Nucleus accumbens (tissue), 56 donors: Measurements from ENCODE around the gene ASB8.

ENCODE experiments used
- DNase-seq, 56 donors: peaks; one replicate each; lab custom pipeline; 2025; lab: John Stamatoyannopoulos, UW

Gene ASB8, protein sequence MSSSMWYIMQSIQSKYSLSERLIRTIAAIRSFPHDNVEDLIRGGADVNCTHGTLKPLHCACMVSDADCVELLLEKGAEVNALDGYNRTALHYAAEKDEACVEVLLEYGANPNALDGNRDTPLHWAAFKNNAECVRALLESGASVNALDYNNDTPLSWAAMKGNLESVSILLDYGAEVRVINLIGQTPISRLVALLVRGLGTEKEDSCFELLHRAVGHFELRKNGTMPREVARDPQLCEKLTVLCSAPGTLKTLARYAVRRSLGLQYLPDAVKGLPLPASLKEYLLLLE

DNA sequence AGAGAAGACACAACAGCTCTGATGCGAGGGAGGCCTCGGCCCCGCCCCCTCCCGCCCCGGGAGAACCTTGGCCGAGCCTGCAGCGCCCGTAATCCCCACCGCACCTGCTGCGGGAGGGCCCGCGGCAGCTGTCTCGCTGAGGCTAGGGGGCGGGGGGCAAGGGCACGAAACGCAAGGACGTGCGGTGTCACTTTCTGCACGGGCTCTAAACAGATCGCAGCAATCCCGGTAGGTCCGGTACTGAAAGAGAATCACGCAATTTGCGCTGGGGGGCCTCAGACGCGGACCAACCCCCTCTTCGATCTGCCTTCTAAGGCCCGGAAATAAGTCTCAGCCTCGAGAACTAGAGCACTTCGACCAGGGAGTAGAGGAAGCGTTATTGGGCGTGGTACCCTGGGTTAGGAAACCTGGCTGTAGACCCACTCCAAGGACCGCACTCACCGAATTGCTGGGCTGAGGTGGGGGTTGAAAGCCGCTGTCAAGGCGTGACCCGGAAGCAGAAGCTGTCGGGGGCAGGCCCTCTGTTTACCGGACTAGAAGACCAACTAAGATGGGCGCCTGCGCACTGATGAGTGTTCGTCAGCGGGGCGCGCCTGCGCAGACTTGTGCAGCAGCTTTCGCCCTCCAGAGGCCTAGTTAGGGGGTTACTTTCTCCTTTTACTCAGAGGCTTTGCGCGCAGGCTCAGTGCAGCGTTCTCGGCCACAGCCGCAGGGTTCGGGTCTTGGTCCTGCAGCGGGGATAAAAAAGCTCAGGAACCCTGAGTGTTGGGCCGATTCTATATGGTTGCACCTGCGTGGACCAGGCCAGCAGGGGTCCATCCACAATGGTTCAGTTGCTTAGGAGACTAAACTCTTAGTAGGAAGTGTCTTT lies at the start of gene ASB8:
Gene ASB8, minus strand, starts transcription at position 498 of the 871 bp plus-strand sequence. CDS start 4,019 bp downstream, outside the sequence.
- peak; percentile 28 to 99 (median 97) for DNase-seq

DNA sequence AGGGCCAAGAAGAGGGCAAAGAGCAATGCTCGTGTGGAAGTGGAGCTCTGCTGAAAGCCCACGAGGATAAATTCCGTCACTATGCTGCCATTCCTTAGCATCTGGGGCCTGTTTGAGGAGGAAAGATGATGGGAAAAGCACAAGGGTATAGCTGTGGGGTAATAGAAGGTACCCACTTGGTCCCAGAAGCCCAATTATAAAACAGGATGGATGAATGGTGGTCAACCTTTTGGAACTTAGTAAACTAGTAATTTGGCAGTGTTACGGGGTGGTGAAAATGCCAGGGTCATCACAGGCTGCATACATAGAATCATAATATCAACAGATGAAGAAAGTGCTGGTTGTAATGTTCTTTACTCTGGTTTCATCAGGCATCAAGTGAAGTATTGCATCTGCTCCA lies 45.9 kb upstream of the ASB8 start, which contains the start of gene OR10AD1:
Gene OR10AD1, minus strand, starts transcription at position 101 of the 400 bp plus-strand sequence. Its CDS starts 0 bp downstream, at position 101.
- DNase-seq: no peak

DNA sequence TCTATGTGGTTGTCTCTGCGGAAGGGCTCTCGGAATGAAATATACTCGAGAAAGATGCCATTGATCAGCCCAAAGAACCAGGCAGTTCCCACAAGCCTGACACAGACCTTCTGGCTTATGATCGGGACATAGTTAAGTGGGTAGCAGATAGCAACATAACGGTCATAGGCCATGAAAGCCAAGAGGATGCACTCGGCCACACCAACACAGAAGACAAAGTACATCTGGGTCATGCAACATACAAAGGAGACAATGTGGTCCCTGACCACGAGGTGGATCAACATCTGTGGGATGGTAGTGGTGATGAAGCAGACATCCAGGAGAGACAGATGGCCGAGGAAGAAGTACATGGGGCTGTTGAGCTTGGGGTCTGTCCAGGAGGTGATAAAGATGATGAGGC lies 45.5 kb upstream of the ASB8 start:
- DNase-seq: no peak

DNA sequence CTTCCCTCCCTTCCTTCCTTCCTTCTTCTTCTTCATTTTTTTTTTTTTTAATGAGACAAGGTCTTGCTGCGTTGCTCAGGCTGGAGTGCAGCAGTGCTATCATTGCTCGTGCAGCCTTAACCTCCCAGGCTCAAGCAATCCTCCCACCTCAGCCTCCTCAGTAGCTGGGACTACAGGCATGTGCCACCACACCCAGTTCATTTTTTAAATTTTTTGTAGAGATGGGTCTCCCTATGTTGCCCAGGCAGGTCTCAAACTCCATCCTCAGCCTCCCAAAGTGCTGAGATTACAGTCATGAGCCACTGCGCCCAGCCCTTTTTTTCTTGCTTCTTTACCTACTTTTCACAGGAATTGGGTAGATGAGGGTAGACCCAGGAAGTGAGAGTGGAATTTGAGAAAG lies 44.2 kb upstream of the ASB8 start:
- no peak for DNase-seq

DNA sequence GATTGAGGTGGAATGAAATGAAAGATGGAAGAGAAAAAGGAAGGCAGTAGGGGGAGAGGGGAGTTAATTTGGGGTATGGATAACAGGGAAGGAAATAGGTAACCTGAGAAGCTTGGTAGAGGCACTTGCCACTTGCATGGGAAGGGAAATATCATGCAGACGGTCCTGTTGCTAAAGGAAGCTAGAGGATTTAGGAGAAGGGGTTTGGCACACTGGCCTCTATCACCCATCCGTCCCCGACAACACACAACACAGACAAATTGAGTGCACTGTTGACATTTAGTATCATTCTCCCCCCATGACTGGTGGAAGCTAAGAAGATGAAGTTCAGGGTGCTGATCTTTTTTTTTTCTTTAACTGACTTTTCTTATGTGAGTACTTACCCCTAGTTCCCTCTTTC lies 43.8 kb upstream of the ASB8 start:
- DNase-seq: no peak

DNA sequence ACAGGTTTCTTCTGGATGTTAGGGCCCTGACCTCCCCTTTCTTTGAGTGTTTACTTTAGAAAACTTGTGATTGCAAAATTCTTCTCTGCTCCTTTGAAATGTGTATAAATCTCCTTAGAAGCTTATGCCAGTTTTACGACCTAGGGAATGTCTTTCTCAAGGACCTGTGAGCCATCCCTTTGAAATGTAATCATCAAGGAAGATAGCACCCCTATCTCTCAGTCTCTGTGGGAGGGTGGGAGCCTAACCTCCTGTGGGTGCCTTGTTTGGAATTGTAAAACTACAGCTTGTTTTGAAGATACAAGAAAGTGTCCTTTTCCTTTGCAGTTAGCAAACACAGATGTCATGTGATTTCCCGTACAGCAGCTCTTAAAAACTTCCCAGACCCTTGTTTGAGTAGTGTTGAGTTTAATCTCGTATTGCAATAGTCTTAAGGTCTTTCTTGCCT lies 42.5 kb upstream of the ASB8 start:
- no peak for DNase-seq

DNA sequence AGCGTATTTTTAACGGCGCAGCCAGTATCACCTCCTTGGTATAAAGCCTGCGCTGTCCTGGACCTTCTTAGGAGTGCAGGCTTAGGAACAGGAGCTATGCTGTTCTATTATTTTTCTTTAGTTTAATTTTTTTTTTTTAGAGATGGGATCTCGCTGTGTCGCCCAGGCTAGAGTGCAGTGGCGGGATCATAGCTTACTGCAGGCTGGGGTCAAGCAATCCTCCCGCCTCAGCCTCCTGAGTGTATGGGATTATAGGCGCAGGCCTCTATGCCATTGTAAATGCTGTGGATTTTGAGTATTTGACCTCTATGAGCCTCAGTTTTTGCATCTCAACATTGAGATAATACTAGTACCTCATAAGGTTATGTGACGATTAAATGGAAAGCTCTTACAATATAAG lies 41.7 kb upstream of the ASB8 start:
- no peak for DNase-seq

DNA sequence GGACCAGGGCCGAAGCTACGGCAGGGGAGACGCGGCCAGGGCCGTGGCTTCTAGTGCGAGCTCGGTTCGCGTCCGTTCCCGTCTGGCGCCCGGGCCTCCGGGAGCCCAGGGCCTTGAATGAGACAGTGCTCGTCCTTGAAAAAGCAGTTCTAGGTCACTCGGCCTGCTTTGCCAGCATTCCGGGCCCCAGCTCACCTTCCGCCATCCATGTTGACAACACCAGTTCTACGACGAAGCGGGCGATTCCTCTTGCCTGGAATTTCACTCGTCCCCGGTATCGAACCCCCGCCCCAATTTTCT lies 41.3 kb upstream of the ASB8 start:
- DNase-seq: peak in 14 of 56 donors; percentile 9 to 64 (median 49)

DNA sequence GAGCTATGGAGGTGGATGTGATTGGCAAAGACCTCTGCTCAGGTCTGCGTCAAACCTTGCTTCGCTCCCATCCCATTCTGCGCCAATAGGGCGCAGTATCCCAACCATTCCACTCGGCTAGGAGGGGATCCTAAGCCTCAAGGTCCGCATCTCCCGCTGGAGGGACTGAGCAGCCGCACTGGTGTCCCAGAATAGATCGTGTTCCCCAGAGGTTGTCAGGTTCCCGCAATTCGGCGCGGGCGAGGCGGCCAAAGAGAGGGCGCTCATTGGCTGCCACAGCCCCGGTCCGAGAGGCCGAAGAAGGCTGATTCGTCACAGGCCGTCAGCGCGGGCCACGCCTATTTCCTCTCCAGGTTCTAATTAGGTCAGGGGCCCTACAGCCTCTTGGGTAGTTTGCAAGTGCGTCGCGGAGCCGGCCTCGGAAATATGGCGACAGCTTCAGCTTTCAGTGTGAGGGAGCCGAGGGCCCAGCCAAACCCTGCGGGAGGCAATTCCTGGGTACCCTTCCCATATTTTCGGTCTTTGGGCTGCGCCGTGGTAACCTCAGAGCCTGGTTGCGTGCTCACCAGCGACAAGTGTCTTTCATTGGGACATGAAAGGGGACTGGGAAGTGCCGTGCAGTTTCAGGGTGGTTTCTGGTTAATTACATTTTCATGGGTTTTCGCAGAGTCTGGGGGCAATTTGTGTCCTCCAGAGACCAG lies 40.8 kb upstream of the ASB8 start:
- peak; percentile 52 to 96 (median 86) for DNase-seq

DNA sequence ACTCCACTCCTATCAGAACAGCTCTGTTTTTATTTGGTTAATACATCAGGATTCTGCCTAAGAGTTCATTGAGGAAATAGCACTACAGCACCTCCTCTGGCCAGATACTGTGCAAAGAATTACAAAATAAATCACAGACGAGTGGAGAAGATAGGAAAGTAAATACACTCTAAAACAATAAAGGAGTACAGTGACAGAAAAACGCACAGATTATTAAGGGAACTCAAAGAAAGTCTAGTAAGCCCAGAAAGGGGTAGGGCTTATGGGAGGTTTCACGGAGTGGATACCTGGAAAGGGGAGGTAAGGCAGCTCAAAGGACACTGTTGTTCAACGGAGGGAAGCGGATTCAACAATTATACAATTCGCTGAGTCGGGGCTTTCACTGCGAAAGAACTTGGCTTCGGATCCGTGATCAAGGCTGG lies 40.2 kb upstream of the ASB8 start:
- peak in 3 of 56 donors; percentile 0 to 37 (median 29) for DNase-seq

DNA sequence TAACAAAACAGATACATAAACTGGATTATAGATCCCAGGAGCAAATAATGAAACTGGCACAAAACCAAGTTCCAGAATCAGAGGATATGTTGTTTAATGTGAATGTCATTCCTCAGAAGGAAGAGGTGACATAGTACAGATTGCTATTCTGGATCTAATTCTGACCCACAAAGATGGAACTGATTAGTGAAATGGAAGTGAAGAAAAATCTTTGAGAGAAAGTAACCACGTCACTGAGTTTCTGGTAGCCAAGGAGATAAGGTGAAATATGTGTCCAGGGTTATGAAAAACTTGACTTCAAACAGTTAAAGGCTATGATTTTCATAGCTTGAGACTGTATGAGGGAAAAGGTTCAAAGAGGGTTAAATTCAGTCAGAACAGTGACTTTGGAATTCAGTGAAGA lies 37.5 kb upstream of the ASB8 start:
- no peak for DNase-seq

DNA sequence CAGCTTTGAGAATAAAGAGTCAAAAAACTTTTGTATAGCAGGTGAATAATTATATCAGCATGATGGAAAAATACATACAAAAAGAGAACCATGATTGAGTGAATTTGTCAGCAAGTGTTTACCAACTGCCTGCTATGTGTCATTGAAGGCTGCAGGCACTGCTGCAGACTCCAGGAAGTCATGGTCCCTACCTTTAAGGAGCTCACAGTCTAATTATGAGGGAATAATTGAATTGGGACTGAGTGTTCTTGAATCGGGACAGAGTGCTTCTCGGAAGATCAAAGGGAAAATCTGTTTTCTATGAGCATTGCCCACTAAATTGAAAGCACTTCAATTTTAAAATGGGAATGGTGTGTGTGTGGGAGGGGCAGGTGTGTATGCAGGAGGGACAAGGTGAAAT lies 36.3 kb upstream of the ASB8 start:
- no peak for DNase-seq

DNA sequence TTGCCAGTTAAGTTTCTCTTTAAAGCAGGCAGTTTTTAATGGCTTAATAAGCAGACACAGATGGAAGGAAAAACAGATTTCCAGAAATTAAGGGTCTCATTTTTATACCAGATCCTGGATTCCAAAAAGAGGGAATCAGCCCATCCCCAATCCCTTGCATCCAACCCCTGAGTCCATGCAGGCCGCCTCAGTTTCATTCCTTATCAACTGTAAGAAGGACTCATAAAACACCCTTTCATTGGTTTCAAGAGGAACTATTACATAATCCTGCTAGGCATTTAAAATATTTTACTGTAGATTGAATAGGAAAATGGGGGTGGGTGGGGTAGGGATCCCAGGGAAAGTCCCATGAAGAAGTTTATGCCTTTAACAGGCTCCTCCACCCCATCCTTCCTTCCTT lies 35.5 kb upstream of the ASB8 start:
- DNase-seq: no peak

DNA sequence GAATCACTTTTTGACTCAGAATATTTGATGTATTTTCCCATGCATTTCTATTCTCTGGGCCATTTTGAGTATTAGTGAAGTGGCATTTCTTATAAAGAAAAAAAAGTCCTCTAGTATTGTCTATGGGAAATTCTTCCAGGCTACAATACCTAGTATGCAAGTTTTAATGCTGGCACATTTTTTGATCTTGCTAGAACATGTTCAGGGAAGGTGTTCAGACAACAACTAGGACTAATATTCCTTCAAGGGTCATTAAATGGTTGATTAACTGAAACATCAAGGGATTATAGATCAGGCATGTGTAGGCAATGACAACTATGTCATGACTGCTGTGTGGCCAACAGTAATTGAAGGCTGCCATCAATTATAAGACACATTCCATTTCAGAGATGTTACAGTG lies 33.8 kb upstream of the ASB8 start:
- no peak for DNase-seq

DNA sequence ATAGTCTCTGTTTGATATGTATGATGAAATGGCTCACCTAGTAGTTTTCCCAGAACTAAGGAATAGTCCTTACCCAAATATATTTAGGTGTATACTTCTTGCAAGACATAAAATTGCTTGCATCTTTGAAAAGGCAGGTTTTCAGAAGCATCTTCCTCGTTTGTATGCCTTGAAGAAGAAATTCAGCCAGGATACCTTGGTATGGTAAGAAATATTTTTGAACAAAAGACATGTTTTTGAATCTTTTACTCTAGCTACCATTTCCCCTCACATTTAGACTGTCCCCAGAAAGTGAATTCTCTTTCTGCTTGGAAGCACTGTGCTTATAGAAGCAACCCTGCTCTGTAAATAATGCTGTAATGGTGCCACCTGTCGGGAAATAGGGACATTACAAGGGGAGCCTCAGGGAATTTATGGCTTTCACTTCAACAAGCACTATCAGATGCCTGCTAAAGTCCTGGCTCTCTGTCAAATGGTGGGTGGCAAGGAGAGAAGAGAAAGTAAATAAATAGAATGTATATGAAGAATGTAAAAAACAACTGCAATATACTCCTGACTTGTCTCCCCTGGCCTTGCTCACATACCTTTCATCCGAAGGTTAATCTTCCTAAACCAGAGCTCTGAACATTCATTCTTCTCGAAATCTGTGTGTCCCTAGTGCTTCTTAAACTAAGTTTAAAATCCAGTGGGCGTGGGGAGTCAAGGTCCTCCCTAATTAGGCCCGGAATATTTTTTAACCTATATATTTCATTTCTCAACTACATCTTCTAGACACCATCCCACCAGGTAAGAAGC lies 32.2 kb upstream of the ASB8 start:
- peak in 44 of 56 donors; percentile 3 to 89 (median 38) for DNase-seq

DNA sequence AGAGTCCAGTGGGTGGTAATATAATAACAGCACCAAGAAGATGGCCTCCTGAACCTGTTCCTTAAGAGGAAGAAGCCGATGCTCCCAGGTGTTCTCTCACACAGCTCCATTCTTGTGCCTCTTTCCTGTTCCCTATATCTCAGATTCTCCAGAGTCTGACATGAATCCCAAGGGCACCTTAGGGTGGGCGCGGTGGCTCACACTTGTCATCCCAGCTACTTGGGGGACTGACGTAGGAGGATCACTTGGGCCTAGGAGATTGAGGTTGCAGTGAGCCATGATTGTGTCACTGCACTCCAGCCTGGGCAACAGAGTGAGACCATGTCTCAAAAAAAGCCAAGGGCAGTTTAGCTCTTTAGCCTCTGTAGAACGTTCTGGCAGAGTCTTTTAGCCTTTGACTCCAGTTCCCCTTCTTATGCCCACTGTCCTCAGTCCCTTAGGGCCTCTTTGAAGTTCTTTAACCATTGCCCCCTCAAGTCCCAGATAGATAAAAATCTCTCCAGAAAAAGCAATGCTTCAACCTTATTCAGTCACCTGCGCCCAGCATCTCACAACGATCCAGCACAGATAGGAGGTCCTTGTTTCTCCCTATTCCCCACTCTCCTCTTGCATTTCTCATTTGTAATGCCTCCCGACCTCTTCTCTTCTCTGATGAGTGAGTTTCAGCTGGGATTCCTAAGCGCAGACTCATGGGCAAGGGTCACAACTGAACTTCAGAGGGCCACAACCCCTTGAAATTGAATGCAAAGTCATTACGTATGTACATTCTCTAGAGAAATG lies 30.8 kb upstream of the ASB8 start:
- DNase-seq: no peak

DNA sequence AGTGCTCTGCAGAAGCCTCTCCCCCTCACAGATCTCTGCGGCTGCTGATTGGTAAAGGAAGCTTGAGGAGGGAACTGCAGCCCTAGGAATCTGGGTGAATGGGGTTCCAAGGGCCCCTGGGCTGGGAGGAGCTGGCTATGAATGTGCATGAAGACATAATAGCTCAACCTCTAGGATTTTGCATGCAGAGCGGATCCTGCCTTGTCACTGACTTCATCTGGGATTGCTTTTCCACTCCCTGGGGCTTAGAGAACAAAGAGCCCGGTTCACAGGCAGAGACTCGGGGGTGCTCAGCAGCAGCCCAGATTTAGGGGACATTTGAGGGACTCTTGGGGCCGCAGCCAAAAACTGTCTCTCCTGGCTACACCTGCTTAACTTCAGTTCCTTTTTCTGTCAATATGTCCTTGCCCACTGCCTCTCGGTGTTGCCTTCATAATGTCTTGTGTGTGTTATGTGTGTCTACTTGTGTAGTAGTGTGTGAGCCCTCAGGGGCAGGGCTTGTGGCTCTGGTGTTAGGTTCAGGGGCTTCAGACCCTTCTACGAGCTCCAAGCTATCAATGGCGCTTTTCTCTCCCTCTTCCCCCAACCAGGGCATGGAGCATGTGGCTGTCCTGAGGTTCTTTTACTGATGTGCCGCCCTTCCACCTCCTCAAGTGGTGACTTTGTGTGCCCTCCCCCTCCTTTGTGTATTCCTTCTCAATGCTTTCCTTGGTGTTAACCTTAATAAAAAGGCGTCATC lies 28.0 kb upstream of the ASB8 start:
- DNase-seq: peak in 36 of 56 donors; percentile 8 to 74 (median 36)

DNA sequence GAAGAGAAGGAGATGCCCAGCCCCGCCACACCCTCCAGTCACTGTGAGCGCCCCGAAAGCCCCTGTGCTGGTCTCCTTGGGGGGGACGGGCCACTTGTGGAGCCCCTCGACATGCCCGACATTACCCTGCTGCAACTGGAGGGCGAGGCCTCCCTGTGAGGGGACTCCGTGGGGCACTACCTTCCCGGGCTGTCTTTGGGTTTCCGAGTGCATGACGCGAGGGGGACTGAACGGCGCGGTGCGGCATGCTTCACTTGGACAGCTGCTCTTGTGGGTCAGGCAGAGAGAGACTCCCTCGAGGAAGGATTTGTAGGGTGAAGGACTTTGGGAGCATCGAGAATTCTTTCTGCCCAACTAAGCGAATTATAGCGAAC lies 27.2 kb upstream of the ASB8 start:
- peak in 5 of 56 donors; percentile 5 to 22 (median 11) for DNase-seq
